Left hindlimb (tissue), 1 donor: ENCODE data around the gene FBXL4.

Source experiments
- DNase-seq: peaks from one replicate; pipeline ENCODE4 v3.0.0-alpha.2; 2018

FBXL4 gene

GRCh38 chr6:98947411-98948292 lies at the start of gene FBXL4:
TSS of gene FBXL4 (minus strand) at chr6:98947946. CDS start at chr6:98926988, 20,958 bp downstream.
- peak; percentile 83 for DNase-seq

GRCh38 chr6:98995116-98995515 lies 47.4 kb upstream of the FBXL4 start:
- DNase-seq: no peak

DNA sequence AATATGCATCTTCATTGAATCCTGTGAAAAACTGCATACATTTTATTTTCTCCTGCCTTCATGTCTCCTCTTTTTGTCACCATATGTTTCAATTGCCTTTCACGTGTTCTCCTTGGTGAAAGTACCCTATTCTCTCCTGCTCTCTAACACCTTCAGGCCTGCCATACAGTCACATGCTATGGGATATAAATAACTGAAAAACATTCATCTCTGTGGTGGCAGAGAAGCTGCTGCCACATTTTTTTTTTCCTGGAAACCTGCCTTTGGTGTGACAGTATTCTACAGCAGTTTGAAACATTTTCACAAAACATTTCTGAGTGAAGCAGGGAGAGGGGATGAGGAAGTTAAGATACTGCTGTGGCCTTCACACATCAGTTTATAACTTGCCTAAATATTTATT lies 44.8 kb upstream of the FBXL4 start:
- DNase-seq: no peak

GRCh38 chr6:98986071-98986615 lies 38.4 kb upstream of the FBXL4 start:
- DNase-seq: no peak

DNA sequence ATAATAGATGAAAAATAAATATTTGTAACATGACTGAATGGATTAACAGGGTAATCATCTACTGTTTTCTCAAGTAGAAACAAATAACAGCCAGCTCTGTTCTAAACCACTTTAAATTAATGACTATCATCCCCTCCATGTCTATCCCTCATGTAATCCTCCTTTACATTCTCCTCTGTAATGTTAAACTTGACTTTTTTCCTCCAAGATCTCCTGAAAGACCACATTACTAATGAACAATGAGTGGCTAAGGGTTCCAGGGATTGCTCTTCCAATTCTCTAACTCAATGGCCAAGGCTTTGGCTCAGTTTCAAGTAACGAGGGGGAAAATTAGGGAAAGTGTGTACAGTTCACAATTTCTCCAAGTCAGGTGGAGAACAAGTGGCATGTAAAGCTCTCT lies 37.6 kb upstream of the FBXL4 start:
- DNase-seq: no peak

DNA sequence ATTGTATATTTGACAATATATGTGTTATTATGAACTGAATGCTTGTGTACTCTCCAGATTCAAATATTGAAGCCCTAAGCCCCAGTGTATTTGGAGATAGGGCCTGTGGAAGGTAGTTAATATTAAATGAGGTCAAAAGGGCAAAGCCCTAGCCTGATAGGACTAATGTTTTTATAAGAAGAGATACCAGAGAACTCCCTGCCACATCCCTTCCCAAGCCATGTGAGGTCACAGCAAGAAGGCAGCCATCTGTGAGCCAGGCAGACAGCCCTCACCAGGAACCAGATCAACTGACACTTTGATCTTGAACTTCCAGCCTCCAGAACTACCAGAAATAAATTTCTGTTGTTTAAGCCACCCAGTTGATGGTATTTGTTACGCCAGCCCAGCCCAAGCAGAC lies 36.4 kb upstream of the FBXL4 start:
- DNase-seq: no peak

DNA sequence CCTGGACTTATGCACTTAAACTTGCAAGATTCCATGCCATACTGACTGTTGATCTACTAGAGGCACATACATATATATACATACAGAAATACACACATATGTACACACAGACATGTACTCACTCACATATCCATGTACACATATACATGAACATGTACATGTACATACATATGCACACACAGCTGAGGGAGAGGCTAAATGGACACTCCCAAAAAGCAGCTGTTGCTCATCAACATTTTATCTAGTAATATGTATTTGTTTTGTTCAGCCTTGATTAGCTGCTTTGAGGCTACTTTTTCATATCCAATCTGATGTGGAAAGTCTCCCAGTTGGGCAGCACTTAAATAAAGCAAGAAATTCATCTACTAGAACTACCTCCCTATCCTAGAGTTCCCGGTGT lies 33.7 kb upstream of the FBXL4 start:
- no peak for DNase-seq

GRCh38 chr6:98980819-98981218 lies 33.1 kb upstream of the FBXL4 start:
- no peak for DNase-seq

- DNase-seq: no peak
Observed at GRCh38 chr6:98977671-98978292, 30.0 kb upstream of the FBXL4 start.

DNA sequence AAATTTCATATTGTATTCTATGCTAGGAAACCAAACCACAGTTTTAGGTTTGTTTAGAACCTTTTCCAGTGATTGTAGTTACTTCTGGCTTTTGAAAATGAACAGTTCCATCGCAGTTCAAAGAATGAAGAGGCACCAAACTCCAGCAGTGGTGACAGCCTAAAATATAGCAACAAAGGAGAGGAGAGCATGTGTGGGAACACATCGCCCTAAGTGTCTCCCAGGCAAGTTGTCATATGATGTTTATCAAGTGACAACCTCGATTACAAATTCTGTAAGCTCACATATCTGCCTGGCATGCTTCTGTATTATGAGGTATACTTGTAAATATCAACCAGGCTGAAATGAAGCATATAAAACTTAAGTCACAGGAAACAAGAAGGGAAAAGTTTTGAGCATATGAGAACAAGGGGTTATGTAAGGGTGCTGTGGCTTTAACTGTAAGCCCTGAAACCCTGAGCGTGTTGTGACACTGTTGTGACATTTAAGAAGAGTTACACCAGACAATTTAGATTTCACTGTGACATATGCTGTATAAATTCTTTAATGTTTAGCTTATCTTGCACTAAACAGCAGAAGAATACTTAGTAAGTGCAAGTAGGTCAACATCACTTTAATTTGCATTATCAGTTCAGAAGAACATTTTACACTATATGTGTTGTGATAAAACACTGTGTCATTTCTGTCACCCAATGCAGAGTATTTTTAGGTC lies 29.1 kb upstream of the FBXL4 start:
- DNase-seq: no peak

DNA sequence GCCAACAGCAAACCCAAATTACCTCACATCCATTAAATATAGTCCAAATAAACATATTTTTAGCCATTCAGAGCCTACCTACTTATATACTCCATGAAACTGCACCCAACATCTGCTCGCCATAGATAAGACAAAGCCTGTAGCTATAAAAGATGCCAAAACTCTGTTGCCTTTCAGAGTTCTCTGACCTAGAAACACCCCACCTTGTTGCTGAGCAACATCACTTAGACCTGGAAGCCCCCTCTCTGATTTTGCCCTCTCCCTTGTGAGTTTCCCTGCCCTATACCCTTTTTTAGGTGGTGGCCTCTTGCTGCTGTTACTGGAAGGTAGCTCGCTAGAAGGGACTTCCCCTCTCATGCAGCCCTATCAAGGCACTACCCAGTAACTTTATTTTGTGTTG lies 27.7 kb upstream of the FBXL4 start:
- DNase-seq: no peak

DNA sequence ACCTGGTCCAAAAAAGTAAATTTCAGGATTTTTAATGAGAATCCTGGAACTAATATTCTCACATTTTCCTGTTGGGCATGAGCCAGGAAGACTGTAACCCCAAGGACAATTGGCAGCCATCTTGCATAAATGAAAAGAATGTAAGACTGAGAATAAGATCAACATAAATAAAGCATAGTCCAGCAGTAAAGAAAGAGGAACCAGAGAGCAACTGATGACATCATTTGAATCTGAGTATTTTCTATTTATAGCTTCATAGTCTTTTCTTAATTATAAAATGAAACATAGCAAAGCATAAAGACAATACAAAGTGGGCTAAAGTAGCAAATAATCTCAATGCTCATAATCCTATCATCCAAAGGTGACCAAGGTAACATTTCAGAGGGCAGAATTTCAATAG lies 26.6 kb upstream of the FBXL4 start:
- DNase-seq: no peak

- DNase-seq: no peak
Observed at GRCh38 chr6:98973571-98973970, 25.8 kb upstream of the FBXL4 start.

DNA sequence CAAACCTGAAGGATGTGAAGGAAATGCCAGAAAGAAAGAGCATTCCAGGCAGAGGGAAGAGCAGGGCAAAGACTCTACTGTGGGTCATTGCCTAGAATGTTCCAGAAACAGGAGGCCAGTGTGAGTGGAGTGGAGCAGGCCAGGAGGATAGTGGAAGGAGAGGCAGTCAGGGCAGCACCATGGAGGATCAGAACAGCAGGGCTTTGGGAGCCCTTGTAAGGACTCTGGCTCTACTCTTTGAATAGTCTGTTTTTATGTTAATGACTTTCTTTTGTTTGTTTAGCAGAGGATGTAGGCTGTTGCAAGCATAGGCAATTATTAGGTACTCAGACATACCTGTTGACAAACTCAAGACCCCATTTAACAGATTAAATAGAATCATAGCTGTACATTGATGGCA lies 23.6 kb upstream of the FBXL4 start:
- no peak for DNase-seq

- no peak for DNase-seq
Observed at GRCh38 chr6:98970469-98970868, 22.7 kb upstream of the FBXL4 start.

- DNase-seq: no peak
Observed at GRCh38 chr6:98967616-98968015, 19.9 kb upstream of the FBXL4 start.

DNA sequence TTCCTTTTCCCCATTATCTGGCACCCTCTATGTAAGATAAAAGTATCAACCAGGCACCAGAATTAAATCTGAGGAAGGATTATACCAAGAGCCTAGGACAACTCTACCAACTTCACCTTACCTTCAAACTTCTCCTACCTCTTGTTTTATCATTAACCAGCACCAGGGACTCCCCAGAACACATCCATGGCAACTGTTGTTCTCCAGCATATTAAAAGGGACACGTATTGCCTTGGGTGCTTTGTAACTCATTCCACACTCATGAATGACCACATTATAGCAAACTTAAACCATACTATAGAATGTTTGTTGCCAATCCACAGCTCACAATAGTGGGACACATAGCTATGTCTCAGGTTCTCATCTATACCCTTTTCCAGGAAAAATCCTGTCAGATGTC lies 11.9 kb upstream of the FBXL4 start:
- no peak for DNase-seq

- DNase-seq: no peak
Observed at GRCh38 chr6:98958776-98959175, 11.0 kb upstream of the FBXL4 start.

- no peak for DNase-seq
Observed at GRCh38 chr6:98957450-98957849, 9.7 kb upstream of the FBXL4 start.

DNA sequence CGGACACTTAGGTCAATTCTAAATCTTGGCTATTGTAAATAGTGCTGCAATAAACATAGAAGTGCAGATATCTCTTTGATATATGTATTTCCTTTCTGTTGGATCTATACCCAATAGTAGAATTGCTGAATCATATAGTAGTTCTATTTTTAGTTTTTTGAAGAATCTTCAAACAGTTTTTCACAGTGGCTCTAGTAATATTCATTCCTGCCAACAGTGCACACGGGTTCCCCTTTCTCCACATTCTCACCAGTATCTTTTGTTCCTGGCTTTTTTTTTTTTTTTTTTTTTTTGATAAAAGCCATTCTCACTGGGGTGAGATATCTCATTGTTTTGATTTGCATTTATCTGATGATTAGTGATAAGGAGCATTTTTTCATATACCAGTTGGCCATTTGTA lies 1.8 kb upstream of the FBXL4 start:
- DNase-seq: no peak

DNA sequence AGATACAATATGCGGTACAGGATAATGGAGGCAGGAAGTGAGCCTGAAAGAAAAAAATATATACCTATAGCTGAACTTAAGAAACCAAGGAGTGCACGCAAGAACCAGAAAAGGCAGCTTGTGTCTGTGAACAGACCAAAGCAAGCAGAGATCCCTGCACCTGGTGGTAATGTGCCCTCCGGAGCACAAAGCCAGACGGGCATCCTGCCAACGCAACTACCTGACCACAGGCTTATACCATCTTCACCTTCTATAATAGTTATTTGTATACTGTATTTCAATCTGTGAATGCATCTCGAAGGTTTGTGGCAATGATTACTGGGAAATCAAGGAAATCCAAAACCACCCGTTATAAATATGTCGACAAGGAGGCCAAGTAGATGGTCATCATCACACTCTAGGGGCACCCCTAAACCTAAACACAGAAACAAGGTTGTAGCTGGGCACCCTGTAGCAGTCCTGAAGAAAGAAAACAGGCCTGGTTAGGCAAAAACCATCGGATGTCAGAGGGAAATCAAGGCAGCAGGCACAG lies 801 bp downstream of the FBXL4 start:
- DNase-seq: no peak

GRCh38 chr6:98946266-98946878 lies 1.4 kb downstream of the FBXL4 start:
- DNase-seq: no peak
